Vagina (tissue), 2 donors: ENCODE results near the gene EEF1AKMT3.

ENCODE experiments used
- POLR2A ChIP-seq, 2 donors: fragments of 450-650 bp; IDR thresholded peaks; one replicate each; pipeline ENCODE4 v1.6.1; 2017; ENCODE audit warnings: antibody characterized with exemption in 2 of 2, mild to moderate bottlenecking in 2 of 2, moderate library complexity in 2 of 2
- POLR2AphosphoS5 ChIP-seq, 2 donors: sonication (generic); formaldehyde crosslinking; IDR thresholded peaks; one replicate each; pipeline ENCODE4 v1.9.0; 2017; ENCODE audit warnings: antibody characterized with exemption in 2 of 2, mild to moderate bottlenecking in 2 of 2, low read depth in 1 of 2; ENCODE audit not compliant: insufficient read depth in 1 of 2
- TF ChIP-seq, protein P1 (sequence below), 3 experiments: fragments of 450-650 bp in 2 of 3; fragments of 200-600 bp in 1 of 3; sonication (generic) in 1 of 3; IDR thresholded peaks; one replicate each; pipeline ENCODE4 v1.5.1; 2017 to 2019; ENCODE audit warnings: antibody characterized with exemption in 3 of 3, mild to moderate bottlenecking in 2 of 3, moderate library complexity in 2 of 3

DNA sequence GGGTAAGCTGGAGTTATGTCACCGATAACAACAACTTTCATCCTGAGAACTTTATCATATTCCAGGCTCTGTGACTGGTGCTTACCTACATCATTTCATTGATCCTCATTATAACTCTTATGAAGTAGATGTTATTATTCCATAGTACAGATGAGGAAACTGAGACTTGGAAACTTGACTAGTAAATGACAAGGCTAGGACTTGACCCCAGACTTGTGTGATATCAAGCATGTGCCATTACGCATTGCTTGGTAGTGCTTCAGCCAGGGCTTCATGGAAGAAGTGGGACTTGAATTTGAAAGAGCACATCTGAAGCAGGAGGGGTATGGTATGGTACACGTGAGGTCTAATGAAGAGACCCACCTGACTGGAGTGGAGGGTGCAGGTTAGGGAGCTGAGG, 34.3 kb downstream of the EEF1AKMT3 start:
- TF ChIP-seq, protein P1, sequence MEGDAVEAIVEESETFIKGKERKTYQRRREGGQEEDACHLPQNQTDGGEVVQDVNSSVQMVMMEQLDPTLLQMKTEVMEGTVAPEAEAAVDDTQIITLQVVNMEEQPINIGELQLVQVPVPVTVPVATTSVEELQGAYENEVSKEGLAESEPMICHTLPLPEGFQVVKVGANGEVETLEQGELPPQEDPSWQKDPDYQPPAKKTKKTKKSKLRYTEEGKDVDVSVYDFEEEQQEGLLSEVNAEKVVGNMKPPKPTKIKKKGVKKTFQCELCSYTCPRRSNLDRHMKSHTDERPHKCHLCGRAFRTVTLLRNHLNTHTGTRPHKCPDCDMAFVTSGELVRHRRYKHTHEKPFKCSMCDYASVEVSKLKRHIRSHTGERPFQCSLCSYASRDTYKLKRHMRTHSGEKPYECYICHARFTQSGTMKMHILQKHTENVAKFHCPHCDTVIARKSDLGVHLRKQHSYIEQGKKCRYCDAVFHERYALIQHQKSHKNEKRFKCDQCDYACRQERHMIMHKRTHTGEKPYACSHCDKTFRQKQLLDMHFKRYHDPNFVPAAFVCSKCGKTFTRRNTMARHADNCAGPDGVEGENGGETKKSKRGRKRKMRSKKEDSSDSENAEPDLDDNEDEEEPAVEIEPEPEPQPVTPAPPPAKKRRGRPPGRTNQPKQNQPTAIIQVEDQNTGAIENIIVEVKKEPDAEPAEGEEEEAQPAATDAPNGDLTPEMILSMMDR (IDR thresholded peaks at IDR 0.05) = no peak
- no peak for TF ChIP-seq POLR2A (IDR thresholded peaks at IDR 0.05)
- TF ChIP-seq POLR2AphosphoS5 (IDR thresholded peaks at IDR 0.05; ENCODE audit: insufficient read depth in 1 of 2, low read depth in 1 of 2) = no peak
